ENCODE measurements around the gene RABL6.
"Not testable (repeated sequence)": the region's sequence is repeated elsewhere in the genome, so short reads cannot be mapped to it uniquely, and the experiment has no call there.

Gene RABL6

DNA sequence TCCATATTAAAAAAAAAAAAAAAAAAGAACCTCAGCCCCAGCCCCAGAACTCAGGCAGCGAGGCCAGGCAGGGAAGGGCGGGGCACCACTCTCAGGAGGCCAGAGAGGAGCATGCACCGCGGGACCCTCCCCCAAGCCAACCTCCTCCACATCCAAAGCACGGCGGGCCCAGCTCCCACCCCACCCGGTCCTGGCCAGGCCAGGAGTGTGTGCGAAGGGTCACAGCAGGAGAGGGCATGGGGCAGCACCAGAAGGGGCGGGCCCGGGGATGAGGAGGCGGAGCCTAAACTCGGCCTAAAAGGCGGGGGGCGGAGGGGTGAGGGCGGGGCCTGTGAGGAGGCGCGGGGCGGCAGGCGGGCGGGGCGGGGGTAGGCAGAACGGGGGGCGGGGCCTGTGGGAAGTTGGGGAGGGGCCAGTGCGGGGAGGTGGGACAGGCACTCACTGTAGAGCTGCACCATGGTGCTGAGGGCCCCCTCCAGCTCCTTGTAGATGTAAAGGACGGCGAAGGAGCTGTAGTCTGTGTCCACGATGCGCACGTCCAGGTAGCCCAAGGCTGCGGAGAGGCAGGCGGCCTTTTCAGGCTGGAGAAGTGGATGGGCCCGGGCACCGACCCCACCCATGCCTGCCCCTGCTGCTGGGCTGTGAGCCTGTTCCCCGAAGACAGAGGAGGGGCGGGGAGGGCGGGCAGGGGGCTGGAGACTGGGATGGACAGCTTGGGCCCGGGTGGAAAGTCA, 44.7 kb upstream of the RABL6 start:
- no peak overlapping the region for H3K27ac ChIP-seq
- H3K4me3 ChIP-seq = peak overlapping the region; percentile 74
- H3K9ac ChIP-seq (ENCODE audit: insufficient read length) = no peak overlapping the region
- DNase-seq (ENCODE audit: low read depth, low spot score) = no peak
- TF ChIP-seq POLR2AphosphoS5 (IDR thresholded peaks at IDR 0.05; ENCODE audit: borderline replicate concordance, low read depth, low read length) (peak; percentile 40; the same call in 1 of the 2 replicates), FOXP2 (optimal IDR thresholded peaks at IDR 0.05; ENCODE audit: control extremely low read depth, extremely low read length, insufficient read depth) (no peak)
- H3K36me3 ChIP-seq (ENCODE audit: insufficient read depth, low read length) = no peaks in the 10 kb centered on the region
- no peaks in the 10 kb centered on the region for H3K9me3 ChIP-seq (ENCODE audit: low read depth, low read length)

- no peak overlapping the region for H3K27ac ChIP-seq
Measured at GRCh38 chr9:136763649-136764035, 44.1 kb upstream of the RABL6 start.

GRCh38 chr9:136764301-136764891, 43.4 kb upstream of the RABL6 start, which contains the start of gene LCN15:
Gene LCN15 (minus strand): TSS chr9:136764518. CDS start chr9:136764488, 30 bp downstream.
- peak within 1 kb of the TSS; percentile 58 for H3K4me3 ChIP-seq
- DNase-seq (ENCODE audit: low read depth, low spot score) = no peak
- TF ChIP-seq POLR2AphosphoS5 (IDR thresholded peaks at IDR 0.05; ENCODE audit: borderline replicate concordance, low read depth, low read length) = no peak
- TF ChIP-seq FOXP2 (optimal IDR thresholded peaks at IDR 0.05; ENCODE audit: control extremely low read depth, extremely low read length, insufficient read depth) = no peak
- TF ChIP-seq EZH2 (IDR thresholded peaks at IDR 0.05) = no peak
- H3K9ac ChIP-seq (ENCODE audit: insufficient read length) = no peak within 1 kb of the TSS
- no peaks in the 10 kb centered on the region for H3K9me3 ChIP-seq (ENCODE audit: low read depth, low read length)
- H3K27ac ChIP-seq = no peak within 1 kb of the TSS
- no peaks in the 10 kb centered on the region for H3K36me3 ChIP-seq (ENCODE audit: insufficient read depth, low read length)

More at GRCh38 chr9:136763649-136764035, 44.1 kb upstream of the RABL6 start:
- TF ChIP-seq POLR2AphosphoS5 (IDR thresholded peaks at IDR 0.05; ENCODE audit: borderline replicate concordance, low read depth, low read length) = no peak
- no peak for TF ChIP-seq FOXP2 (optimal IDR thresholded peaks at IDR 0.05; ENCODE audit: control extremely low read depth, extremely low read length, insufficient read depth)
- no peak for TF ChIP-seq EZH2 (IDR thresholded peaks at IDR 0.05)
- Histone ChIP-seq H3K9me3 (ENCODE audit: low read depth, low read length) (no peaks in the 10 kb centered on the region), H3K36me3 (ENCODE audit: insufficient read depth, low read length) (no peaks in the 10 kb centered on the region), H3K9ac (ENCODE audit: insufficient read length) (no peak overlapping the region), H3K4me3 (no peak overlapping the region)
- DNase-seq (ENCODE audit: low read depth, low spot score) = no peak

- H3K4me3 ChIP-seq = no peak overlapping the region
- H3K36me3 ChIP-seq (ENCODE audit: insufficient read depth, low read length) = no peaks in the 10 kb centered on the region
- TF ChIP-seq POLR2AphosphoS5 (IDR thresholded peaks at IDR 0.05; ENCODE audit: borderline replicate concordance, low read depth, low read length) (no peak), EZH2 (IDR thresholded peaks at IDR 0.05) (no peak), FOXP2 (optimal IDR thresholded peaks at IDR 0.05; ENCODE audit: control extremely low read depth, extremely low read length, insufficient read depth) (no peak)
- no peak for DNase-seq (ENCODE audit: low read depth, low spot score)
- no peaks in the 10 kb centered on the region for H3K9me3 ChIP-seq (ENCODE audit: low read depth, low read length)
- no peak overlapping the region for H3K9ac ChIP-seq (ENCODE audit: insufficient read length)
- H3K27ac ChIP-seq = no peak overlapping the region
Measured at GRCh38 chr9:136765041-136765440, 42.7 kb upstream of the RABL6 start.

- not testable (repeated sequence) for H3K4me3 ChIP-seq; H3K9ac ChIP-seq (ENCODE audit: insufficient read length); H3K9me3 ChIP-seq (ENCODE audit: low read depth, low read length); DNase-seq (ENCODE audit: low read depth, low spot score); H3K36me3 ChIP-seq (ENCODE audit: insufficient read depth, low read length); H3K27ac ChIP-seq
Measured at GRCh38 chr9:136765745-136766409, 41.9 kb upstream of the RABL6 start.

- not testable (repeated sequence) for H3K27ac ChIP-seq; H3K4me3 ChIP-seq; H3K9me3 ChIP-seq (ENCODE audit: low read depth, low read length); H3K36me3 ChIP-seq (ENCODE audit: insufficient read depth, low read length); DNase-seq (ENCODE audit: low read depth, low spot score); H3K9ac ChIP-seq (ENCODE audit: insufficient read length)
Measured at GRCh38 chr9:136766410-136767120, 41.2 kb upstream of the RABL6 start.

GRCh38 chr9:136769710-136770191, 38.0 kb upstream of the RABL6 start:
- no peak for DNase-seq (ENCODE audit: low read depth, low spot score)
- no peak overlapping the region for H3K4me3 ChIP-seq
- H3K9ac ChIP-seq (ENCODE audit: insufficient read length) = no peak overlapping the region

DNA sequence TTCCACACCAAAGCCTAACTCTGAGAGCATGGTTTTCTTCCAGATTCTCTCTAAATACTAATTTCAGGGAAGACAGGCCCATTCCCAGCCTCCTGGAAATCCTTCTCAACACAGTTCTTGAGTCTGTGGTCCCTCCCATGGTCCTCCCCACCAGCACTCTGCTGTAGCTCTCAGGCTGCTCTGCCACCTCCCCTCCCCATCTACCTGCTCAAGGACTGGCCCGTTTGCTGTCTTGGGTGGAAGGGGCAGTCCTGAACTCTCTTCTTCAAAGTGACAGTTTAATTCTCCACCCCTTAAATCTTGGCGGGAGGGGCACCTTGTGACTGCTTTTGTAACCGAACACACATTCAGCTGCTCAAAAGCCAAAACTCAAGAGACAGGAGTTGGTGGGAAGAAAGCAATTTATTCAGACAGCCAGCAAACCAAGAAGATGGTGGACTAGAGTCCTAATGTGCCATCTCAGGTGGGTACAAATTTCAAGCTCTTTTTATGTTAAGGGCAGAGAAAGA, 35.8 kb upstream of the RABL6 start:
- DNase-seq (ENCODE audit: low read depth, low spot score) = no peak
- Histone ChIP-seq H3K9me3 (ENCODE audit: low read depth, low read length) (no peaks in the 10 kb centered on the region), H3K4me3 (no peak overlapping the region), H3K36me3 (ENCODE audit: insufficient read depth, low read length) (no peaks in the 10 kb centered on the region), H3K9ac (ENCODE audit: insufficient read length) (no peak overlapping the region), H3K27ac (no peak overlapping the region)
- no peak for TF ChIP-seq POLR2AphosphoS5 (IDR thresholded peaks at IDR 0.05; ENCODE audit: borderline replicate concordance, low read depth, low read length)
- TF ChIP-seq EZH2 (IDR thresholded peaks at IDR 0.05) = no peak
- TF ChIP-seq FOXP2 (optimal IDR thresholded peaks at IDR 0.05; ENCODE audit: control extremely low read depth, extremely low read length, insufficient read depth) = no peak

More at GRCh38 chr9:136769710-136770191, 38.0 kb upstream of the RABL6 start:
- TF ChIP-seq EZH2 (IDR thresholded peaks at IDR 0.05) (no peak), POLR2AphosphoS5 (IDR thresholded peaks at IDR 0.05; ENCODE audit: borderline replicate concordance, low read depth, low read length) (no peak), FOXP2 (optimal IDR thresholded peaks at IDR 0.05; ENCODE audit: control extremely low read depth, extremely low read length, insufficient read depth) (no peak)
- H3K9me3 ChIP-seq (ENCODE audit: low read depth, low read length) = no peaks in the 10 kb centered on the region
- no peak overlapping the region for H3K27ac ChIP-seq
- H3K36me3 ChIP-seq (ENCODE audit: insufficient read depth, low read length) = no peaks in the 10 kb centered on the region

Data from SK-N-MC (cell line).